ENCODE results near the gene ASCC1. TPM values are rescaled to one million over a fixed set of nuclear protein-coding genes. Genes with fewer than 3 reads are reported as not detected.

ASCC1 gene
- total and polyA plus RNA-seq, 2 donors from 2014 or later: 24.0 to 36.1 TPM

DNA sequence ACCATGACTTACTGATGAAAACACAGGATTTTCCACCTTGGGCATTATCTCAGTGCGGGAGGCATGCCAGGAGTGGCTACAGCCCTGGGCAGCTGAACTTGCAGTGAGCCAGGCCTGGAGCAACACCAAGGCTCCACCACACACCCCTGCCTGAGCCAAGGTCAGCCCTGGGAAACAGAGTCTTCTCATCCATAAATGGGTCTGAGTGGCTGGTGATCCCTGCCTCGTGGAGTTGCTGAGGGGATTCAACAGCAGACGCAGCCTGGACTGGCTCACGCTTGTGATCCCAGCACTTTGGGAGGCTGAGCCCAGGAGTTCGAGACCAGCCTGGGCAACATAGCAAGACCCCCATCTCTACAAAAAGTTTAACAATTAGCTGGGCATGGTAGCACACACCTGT is 160.0 kb downstream of the ASCC1 start:
- Histone ChIP-seq H3K27ac (ENCODE audit: low read depth in 2 of 2, low read length in 2 of 2) (no peak overlapping the region), H3K36me3 (ENCODE audit: control insufficient read depth in 2 of 3, insufficient read depth in 3 of 3, low read length in 3 of 3) (no peaks in the 10 kb centered on the region), H3K4me1 (ENCODE audit: control insufficient read depth in 2 of 3, insufficient read depth in 2 of 3, low read depth in 1 of 3, low read length in 3 of 3) (no peaks in the 10 kb centered on the region), H3K4me3 (ENCODE audit: low read length in 3 of 3) (no peak overlapping the region), H3K27me3 (ENCODE audit: control insufficient read depth, insufficient read depth, low read length) (no peaks in the 10 kb centered on the region), H3K9me3 (ENCODE audit: control insufficient read depth in 2 of 3, insufficient read depth in 1 of 3, low read length in 3 of 3) (no peaks in the 10 kb centered on the region), H3K9ac (ENCODE audit: low read length in 3 of 3) (no peak overlapping the region)
- DNase-seq (no peak), FAIRE-seq (no peak)
- intact Hi-C loops (cut with DNase I): no loop called here
- TF ChIP-seq, protein P1, sequence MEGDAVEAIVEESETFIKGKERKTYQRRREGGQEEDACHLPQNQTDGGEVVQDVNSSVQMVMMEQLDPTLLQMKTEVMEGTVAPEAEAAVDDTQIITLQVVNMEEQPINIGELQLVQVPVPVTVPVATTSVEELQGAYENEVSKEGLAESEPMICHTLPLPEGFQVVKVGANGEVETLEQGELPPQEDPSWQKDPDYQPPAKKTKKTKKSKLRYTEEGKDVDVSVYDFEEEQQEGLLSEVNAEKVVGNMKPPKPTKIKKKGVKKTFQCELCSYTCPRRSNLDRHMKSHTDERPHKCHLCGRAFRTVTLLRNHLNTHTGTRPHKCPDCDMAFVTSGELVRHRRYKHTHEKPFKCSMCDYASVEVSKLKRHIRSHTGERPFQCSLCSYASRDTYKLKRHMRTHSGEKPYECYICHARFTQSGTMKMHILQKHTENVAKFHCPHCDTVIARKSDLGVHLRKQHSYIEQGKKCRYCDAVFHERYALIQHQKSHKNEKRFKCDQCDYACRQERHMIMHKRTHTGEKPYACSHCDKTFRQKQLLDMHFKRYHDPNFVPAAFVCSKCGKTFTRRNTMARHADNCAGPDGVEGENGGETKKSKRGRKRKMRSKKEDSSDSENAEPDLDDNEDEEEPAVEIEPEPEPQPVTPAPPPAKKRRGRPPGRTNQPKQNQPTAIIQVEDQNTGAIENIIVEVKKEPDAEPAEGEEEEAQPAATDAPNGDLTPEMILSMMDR (IDR thresholded peaks at IDR 0.05; ENCODE audit: borderline replicate concordance, extremely low read depth, insufficient read depth): no peak

DNA sequence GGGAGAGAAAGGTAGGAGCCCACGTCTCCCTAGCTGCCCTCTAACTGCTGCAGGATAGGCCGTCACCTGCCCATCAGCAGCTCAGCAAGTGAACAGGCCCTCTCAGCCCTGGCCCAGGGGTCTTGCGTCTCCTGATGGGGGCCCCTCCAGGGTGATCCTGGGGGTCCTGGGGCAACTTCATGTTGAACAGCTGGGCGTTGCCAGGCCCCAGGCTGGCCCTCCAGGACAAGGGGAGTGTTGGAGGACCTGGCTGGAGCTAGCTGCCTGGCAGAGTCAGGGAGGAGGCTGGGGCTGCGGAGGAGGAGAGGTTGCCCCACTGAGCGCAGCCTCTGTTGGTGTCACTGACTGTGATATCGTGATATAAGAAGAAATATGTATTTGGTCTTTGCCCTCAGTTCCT is 162.4 kb downstream of the ASCC1 start:
- Histone ChIP-seq H3K27ac (ENCODE audit: low read depth in 2 of 2, low read length in 2 of 2) (no peak overlapping the region), H3K36me3 (ENCODE audit: control insufficient read depth in 2 of 3, insufficient read depth in 3 of 3, low read length in 3 of 3) (no peaks in the 10 kb centered on the region), H3K4me3 (ENCODE audit: low read length in 3 of 3) (no peak overlapping the region), H3K4me1 (ENCODE audit: control insufficient read depth in 2 of 3, insufficient read depth in 2 of 3, low read depth in 1 of 3, low read length in 3 of 3) (no peaks in the 10 kb centered on the region), H3K9ac (ENCODE audit: low read length in 3 of 3) (no peak overlapping the region), H3K27me3 (ENCODE audit: control insufficient read depth, insufficient read depth, low read length) (no peaks in the 10 kb centered on the region), H3K9me3 (ENCODE audit: control insufficient read depth in 2 of 3, insufficient read depth in 1 of 3, low read length in 3 of 3) (no peaks in the 10 kb centered on the region)
- intact Hi-C loops (cut with DNase I): loop anchor here (5.0 kb wide), 1 partner anchor 169 kb away; no protein-coding TSS in a partner anchor
- DNase-seq: no peak
- TF ChIP-seq, protein P1 (IDR thresholded peaks at IDR 0.05; ENCODE audit: borderline replicate concordance, extremely low read depth, insufficient read depth): no peak
- FAIRE-seq: no peak

DNA sequence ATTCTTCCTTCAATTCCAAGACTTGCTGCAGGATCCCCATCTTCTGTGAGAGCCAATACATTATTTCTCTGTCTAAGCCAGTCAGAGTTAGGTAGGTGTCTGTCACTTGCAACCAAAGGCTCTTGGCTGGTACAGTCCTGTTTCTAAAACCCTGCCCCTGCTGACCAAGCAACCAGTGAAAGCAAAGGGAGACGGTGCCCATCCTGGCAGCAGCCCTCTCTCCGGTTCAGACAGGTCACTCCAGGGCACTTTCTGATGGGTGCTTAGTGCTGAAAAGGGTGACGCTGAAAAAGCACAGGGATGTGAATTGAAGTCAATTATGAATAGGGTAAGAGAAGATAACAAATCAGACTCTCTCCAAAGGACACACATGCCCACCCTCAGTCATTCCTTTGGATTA is 165.2 kb downstream of the ASCC1 start:
- no peak for DNase-seq
- H3K9me3 ChIP-seq (ENCODE audit: control insufficient read depth in 2 of 3, insufficient read depth in 1 of 3, low read length in 3 of 3): no peaks in the 10 kb centered on the region
- FAIRE-seq: no peak
- TF ChIP-seq, protein P1 (IDR thresholded peaks at IDR 0.05; ENCODE audit: borderline replicate concordance, extremely low read depth, insufficient read depth): no peak
- H3K36me3 ChIP-seq (ENCODE audit: control insufficient read depth in 2 of 3, insufficient read depth in 3 of 3, low read length in 3 of 3): no peaks in the 10 kb centered on the region
- intact Hi-C loops (cut with DNase I): loop anchor here (5.0 kb wide), 1 partner anchor 171 kb away; no protein-coding TSS in a partner anchor
- H3K4me3 ChIP-seq (ENCODE audit: low read length in 3 of 3): no peak overlapping the region
- H3K27ac ChIP-seq (ENCODE audit: low read depth in 2 of 2, low read length in 2 of 2): no peak overlapping the region
- H3K4me1 ChIP-seq (ENCODE audit: control insufficient read depth in 2 of 3, insufficient read depth in 2 of 3, low read depth in 1 of 3, low read length in 3 of 3): no peaks in the 10 kb centered on the region
- H3K9ac ChIP-seq (ENCODE audit: low read length in 3 of 3): no peak overlapping the region
- no peaks in the 10 kb centered on the region for H3K27me3 ChIP-seq (ENCODE audit: control insufficient read depth, insufficient read depth, low read length)

Measured in kidney (tissue), 14 donors.